HG03039 (cell line): ENCODE data around the gene DBH.
"Not testable (repeated sequence)": the region's sequence is repeated elsewhere in the genome, so short reads cannot be mapped to it uniquely, and the experiment has no call there.

ENCODE experiments used
- ATAC-seq: cut with Tn5 transposase; IDR thresholded peaks from one replicate; pipeline ENCODE4 v1.9.1; 2021; ENCODE audit warnings: mild to moderate bottlenecking, moderate library complexity; ENCODE audit not compliant: unreplicated experiment

DBH gene

DNA sequence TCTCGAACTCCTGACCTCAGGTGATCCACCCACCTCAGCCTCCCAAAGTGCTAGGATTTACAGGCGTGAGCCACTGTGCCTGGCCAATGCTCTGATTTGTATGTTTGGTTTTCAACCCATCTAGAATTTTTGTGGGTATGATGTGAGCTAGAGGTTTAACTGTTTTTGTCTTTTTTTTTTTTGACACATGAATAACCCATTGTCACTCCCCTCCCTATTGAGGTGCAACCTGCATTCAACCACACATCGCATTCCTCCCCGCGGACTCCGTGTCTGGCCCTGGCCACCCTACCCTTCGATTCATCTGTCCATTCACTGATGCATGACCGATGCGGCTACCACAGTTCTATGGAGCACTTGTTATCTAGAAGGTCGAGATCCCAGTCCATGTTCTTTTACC, 17.4 kb upstream of the DBH start:
- ATAC-seq: no peak

GRCh38 chr9:133619791-133620190, 16.4 kb upstream of the DBH start:
- no peak for ATAC-seq

GRCh38 chr9:133621725-133622267, 14.4 kb upstream of the DBH start:
- no peak for ATAC-seq

GRCh38 chr9:133622555-133622954, 13.6 kb upstream of the DBH start:
- ATAC-seq: no peak

DNA sequence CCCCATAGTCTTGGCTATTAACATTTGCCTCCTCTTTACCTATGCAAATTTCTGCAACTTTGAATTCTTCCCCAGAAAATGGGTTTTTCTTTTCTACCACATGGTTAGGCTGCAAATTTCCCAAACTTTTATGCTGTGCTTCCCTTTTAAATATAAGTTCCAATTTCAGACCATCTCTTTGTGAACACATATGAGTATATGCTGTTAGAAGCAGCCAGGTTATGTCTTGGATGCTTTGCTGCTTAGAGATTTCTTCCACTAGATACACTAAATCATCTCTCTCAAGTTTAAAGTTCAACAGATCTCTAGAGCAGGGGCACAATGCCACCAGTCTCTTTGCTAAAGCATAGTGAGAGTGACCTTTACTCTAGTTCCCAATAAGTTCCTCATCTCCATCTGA, 10.2 kb upstream of the DBH start:
- not testable (repeated sequence) for ATAC-seq

- ATAC-seq: no peak
Measured at GRCh38 chr9:133627341-133627740, 8.8 kb upstream of the DBH start.

DNA sequence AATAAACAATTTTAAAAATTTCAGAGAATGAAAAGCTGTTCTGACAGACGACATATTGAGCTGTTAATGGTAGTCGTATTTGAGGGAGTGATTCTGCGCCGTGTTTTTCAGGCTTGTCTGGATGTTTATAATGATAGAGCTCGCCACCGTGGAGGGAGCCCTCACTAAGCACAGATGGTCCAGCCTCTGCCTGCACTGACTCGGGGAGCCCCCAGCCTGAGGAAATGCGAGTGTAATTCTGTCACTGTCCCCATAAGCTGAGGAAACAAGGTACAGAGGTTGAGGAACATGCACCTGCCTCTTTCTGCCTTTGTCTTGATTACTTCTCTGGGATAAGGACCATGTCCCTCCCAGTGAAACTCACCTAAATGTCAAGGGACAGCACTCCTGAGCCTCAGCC, 7.4 kb upstream of the DBH start:
- no peak for ATAC-seq

DNA sequence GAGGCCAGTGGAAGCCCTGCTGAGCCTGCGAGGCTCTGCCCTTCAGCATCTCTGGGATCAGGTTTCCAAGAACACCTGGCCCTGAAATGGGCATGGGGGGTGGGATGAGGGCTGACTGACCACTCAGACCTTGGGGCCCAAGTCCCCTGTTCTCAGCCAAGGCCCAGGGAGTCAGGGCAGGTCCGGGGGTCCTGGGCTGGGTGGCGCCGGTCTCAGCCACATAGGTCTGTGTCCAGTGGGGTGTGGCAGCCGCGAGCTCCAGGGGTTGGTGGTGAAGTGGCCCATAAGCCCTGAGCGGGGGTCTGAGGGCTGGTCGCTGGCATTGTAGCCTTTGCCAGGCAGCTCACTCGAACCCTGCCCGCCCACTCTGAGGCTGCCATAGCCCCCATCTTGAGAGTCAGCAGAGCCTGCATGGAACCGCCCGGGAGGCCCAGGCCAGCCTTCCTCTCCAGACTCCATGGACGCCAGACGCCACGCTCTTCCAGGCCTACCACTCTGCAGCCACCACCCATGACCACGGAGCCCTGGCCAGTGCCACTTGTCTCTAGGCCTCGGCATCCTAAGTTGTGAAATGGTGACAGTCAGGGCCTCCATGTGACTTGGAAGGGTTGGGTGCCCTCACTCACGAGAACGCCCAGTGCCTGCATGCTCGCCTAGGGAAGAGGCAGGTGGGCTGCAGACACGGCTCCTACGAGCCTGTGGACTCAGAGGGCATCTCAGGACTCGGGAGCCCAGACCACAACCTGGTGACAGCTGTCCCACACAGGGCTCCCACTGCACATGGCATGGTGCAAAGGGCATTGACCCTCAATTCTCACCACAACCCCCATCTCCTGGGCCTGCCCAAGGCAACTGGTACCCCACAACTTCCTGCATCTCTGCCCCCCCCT, 6.7 kb upstream of the DBH start:
- no peak for ATAC-seq

DNA sequence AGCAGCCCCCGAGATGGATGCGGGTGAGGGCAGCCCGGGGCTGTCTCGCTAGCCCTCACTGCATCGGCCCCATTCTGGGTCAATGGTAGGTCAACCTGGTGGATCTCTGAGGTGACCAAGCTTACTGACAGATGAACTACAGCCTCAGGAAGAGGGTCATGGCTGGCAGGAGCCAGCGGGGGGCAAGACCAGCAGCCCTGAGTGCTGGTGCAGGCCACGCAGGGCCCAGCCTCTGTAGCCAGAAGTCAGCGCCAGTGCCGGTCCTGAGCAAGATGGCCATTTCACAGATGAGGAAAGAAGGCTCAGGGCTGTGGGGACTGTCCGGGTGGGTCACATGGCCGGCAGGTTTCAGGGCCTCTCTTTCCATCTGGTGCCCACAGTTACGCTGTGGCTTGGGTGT, 5.1 kb upstream of the DBH start:
- no peak for ATAC-seq

DNA sequence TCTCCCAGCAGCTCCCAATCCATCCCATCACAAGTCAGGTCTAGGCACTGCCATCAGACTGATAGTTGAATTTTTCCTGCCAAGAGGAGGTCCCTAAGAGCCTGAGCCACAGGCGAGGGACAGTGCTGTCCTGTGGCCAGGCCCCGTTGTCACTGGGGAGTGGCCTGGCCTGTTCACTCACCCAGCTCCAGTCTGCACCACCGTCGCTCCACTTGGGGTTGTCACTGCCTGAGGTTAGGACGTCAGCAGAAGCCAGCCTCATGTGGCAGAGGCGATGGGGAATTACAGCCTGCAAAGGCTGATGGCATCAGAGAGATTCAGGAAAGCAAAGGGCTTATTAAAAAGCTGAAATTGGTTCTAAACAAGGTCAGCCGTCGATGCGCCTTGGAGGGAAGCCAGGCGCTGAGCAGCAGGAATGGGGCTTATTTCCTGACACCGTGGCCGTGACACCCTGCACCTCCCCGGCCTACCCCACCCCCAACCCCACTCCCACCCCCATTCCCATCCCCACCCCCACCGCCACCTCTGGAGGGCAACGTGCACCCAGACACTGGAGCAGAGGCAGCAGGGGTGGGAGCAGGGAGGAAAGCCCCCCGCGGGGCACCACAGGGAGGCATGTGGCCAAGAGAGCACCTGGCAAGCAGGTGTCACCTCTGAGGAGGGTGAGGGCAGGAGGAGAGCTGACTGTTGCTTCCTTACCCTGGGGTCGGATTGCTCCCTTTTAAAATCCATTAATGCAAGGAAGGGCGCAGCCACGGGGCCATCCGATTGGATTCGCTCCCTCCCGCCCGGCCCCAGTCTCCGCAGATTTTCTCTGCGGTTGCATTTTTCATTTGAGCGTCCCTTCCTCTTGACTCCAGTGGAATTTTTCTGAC, 3.1 kb upstream of the DBH start:
- no peak for ATAC-seq

GRCh38 chr9:133633681-133634080, 2.5 kb upstream of the DBH start:
- no peak for ATAC-seq

- no peak for ATAC-seq
Measured at GRCh38 chr9:133634081-133634691, 2.0 kb upstream of the DBH start.

DNA sequence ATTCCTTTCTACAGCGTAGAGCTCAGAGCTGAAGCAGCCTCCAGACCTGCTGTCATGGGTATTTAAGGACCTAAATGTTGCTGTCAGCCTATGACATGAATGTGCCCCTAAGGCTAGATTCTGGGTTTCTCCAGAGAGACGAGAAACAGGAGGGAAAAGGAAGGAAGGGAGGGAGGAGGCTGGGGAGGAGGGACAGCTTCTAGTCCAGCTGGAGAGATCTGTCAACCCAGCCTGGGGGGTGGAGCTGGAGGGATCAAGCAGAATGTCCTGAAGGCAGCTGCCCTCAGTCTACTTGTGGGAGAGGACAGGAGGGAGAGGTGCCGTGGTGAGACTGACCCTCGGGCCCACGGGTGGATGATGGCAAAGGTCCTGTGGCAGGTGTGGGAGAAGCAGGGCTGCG, 1.1 kb upstream of the DBH start:
- no peak for ATAC-seq

DNA sequence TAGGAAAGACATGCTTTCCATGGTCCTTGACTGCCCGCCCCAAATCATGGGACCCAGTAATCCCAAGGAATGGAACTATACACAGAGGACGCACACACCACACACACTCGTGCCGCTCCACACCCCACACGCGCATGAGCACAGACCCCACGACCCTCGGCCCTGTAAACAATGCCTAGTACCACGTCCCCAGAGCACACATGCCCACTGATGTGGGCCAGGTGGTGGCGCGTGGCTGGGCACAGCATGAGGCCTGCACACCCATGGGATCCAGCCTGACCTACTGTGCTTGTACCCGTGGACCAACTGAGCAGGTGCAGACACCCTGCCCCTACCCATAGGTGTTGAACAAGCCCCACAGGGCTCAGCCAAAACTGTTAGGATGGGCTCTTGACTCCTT, 739 bp downstream of the DBH start:
- no peak for ATAC-seq

DNA sequence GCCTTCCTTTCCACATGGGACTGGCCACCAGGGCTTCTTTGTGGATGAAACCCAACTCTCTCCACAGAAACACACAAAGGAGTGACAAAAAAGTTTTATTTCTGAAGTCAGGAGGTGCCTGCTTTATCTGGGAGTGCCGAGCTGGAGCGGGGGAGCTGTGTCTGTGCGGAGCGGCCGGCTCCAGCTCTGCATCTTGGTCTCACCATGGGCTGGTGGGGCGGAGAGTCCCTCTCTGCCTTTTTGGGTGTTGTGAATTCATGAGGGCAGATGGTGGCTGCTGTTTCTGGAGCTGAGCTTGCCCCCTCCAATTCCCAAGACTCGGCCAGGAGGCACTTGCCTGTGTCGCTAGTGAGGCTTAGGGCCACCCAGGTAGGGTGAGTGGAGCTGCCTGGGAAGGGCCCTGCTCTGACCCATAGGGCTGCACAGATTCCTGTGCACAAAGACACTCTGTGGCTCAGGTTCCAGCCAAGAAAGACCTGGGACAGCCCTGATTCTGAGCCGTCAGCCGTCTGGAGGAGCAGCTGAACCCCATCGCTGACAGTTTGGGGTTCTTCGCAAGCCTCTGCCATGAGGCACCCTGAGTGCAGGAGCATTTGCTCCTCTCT, 1.4 kb downstream of the DBH start:
- no peak for ATAC-seq

DNA sequence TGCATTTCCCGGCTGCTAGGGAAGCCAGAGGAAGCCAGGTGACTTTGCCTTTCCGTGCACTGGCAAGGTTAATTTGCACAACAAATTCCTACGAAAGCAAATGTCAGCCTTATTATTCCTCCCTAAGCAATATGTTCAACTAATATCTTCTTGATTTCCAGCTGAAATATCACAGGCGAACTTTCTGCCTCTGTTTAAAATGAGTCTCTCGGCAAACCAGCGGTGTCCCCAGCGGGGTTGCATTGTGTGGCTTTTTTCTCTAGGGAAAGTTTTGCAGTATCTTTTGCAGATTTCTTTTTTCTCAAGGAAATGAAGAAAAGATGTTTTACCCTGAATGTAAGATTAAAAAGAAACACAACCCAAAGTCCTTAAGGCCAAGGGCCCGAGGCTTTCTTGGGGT, 1.9 kb downstream of the DBH start:
- ATAC-seq: no peak

GRCh38 chr9:133638711-133639110, 2.5 kb downstream of the DBH start:
- ATAC-seq: no peak

GRCh38 chr9:133639613-133640012, 3.5 kb downstream of the DBH start:
- no peak for ATAC-seq

GRCh38 chr9:133640160-133640559, 4.0 kb downstream of the DBH start:
- no peak for ATAC-seq

DNA sequence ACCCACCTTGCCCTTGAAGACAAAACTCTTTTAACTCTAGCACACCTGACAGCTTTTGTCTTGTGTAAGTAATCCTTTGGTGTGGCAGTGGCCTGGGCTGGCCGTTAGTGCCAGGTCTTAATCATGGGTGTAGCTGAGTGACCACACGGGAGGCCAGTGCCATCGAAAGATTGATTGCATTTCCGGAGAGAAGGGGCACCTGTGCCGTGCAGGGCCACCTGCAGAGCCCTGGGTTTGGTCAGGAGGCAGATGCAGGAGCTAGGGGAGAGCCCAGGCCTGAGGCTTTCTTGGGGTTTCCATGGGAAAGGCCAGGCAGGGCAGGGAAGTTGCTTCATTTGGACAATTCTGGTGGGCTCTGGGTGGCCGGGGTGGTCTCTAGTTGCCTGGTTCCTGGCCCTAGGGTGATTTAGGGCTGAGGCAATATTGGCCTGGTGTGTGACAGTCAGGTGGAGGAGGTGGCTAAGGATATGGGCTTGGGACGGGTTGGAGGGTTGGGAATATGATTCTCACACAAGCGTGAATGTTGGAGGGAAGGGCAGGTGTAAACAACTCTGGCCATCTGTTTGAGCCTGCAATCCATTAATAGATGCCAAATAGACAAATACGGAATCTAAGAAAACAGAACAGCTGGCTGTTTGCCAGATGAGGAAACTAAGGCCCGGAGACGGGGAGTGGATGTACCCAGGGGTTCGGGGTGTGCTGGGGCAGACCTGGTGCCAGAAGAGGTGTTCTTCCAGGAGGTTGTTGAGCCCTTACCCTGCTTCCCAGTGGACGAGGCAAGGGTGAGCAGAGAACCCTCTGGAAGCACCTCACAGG, 4.6 kb downstream of the DBH start:
- no peak for ATAC-seq
